ENCODE measurements around the gene RNF224.

RNF224 gene

DNA sequence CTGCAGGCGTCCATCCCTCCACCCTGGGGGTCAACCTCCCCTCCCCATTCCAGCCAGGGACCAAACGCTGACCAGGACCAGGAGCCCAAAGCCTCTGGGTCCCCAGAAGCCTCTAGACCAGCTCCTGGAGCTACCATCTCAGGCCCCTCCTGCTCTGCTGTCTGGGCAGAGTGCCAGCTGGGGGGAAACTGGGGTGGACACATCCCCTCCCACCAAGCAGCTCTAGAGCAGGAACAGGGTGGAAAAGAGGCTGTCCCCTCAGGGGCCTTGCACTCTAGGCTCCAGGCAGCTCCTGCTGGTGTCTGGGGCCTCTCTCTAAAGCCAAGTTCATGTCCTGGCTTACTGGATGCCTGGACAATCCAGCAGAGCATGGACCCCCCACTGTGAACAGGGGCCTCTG lies 34.4 kb upstream of the RNF224 start:
- DNase-seq, result no peak

DNA sequence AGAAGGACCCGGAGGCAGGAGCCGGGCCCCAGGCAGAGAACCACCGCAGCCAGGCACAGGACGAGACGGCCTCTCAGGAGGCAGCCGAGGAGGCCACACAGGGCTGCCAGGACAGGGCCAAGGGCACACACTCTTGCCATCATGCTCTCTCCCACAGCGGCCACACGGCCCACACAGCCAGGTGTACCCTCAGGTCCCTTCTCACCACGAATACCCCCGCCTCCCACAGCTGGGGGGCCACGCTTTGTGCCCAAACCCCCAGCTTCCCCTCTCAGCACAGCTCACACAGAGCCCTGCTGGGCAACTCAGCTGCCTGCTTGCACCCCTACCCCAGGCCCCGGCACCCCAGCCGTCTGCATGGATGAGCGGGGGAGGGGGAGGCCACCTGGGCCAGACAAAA lies 33.5 kb upstream of the RNF224 start:
- DNase-seq, result no peak

DNA sequence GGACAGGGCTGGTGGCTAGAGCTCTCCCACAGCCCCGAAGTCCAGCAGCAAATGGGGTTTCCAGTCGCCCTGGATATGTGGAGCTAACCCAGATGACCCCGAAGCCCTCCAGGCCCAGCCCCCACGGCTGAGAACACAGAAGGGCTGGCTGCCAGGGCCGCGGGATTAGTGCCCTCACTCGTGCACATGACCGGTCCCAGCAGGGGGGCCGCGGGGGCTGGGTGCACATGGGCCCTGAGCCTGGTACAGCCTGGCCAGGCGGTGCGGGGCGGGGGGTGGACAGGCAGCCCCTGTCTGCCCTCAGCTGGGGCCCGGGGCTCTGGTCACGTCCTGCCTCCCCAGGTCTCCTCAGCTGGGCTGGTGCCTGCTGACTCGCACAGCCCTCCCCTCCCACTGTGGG lies 32.9 kb upstream of the RNF224 start:
- DNase-seq, result no peak

DNA sequence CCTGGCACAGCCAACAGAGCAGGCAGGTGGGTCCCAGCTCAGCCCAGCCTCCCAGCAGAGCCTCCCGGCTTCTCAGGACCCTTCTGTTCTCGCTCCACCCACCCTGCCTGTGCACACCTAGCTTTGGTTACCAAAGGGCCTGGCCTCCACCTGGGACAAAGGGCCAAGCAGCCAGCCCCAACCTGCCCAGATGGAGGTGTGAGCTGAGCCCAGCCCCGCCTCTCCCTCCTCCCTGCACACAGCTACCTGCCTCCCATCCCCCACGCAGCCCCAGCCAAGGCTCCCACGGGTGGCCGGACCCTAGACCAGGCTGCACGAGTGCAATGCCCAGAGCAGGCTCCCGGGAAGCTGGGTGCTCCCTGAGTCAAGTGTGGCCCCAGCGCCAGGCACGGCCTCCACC lies 32.4 kb upstream of the RNF224 start:
- no peak for DNase-seq

DNA sequence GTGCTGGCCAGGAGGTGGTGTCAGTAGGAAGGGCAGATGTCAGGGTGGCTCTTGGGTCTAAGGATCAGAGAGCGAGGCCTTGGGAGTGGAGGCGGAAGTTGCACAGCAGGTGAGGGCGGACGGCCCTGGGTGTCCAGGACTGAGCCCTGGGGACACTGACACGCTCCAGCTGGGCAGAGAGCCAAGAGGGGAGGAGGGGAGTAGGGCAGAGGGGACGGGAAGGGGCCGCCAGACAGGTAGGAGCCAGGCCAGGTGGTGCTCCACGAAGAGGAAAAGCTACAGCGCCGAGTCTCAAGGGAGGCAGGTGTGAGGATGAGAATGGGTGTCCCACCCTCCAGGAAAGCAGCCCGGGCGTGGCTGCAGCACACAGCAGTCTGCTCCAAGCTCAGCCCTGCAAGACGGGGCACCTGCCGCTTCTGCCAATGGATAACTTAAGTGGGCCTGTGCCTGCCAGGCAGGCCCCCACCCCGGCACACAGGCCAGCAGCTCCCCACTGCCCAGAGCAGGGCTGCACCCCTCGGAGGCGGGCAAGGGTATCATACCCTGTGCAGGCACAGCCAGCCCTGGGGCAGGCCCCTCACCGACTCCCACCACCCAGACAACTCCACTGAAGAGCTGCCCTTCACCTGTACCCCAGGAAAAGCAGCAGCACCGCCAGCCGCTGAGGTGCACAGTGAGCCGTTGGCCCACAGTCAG lies 31.6 kb upstream of the RNF224 start:
- no peak for DNase-seq

DNA sequence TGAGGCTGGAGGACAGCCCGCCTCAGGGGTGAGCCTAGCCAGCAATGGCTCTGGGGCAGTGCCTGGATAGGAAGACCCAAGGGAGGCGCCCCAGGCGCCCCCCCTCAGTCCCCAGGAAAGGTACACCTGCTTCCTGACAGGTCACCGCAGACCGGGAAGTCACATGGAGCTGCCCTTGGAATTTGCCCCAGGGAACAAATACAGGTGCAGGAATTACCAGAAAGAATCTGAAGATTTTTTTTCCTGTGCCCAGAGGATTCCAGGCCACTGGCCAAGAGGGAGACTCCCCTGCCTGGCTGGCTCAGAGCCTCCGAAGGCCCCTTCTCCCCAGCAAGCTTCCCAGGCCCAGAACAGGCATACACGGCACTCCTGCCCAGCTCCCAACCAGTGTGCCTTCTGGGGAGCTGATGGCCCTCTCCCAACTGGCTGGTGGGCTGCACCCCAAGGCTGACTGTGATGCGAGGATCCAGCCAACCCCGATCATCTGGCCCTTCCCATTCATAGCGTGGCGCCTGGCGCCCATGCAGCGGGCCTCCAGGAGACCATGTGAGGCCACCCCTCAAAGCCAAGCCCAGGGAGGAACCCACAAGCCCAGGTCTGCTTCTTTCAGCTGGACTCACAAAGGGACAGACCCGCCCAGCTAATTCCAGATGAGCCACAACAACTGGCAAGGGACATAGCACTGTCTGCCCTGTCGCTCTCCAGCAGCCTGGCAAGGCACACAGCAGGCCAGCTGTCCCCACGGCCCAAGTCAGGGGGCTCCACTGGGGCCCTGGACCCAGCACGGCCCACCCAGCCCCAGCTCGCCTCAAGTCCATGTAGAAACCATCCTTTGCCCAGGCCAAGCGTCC lies 29.0 kb upstream of the RNF224 start:
- DNase-seq, result no peak

DNA sequence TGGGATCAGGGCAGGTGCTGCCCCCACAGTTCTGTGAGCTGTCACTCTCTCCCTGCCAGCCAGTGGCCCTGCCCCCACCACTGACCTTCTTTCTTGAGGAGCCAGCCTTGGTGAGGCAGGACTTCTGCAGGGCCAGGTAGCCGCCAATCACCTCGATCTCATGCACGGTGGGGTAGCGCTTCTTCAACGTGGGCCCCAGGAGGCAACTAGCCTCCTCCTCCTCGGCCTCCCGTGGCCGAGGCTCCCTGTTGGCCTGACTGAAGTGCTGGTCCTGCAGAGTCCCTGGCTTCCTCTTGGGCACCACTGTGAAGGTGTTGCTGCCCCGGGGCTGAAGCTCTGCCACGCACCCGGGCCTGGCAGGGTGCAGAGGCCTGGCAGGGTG lies 28.4 kb upstream of the RNF224 start:
- no peak for DNase-seq

DNA sequence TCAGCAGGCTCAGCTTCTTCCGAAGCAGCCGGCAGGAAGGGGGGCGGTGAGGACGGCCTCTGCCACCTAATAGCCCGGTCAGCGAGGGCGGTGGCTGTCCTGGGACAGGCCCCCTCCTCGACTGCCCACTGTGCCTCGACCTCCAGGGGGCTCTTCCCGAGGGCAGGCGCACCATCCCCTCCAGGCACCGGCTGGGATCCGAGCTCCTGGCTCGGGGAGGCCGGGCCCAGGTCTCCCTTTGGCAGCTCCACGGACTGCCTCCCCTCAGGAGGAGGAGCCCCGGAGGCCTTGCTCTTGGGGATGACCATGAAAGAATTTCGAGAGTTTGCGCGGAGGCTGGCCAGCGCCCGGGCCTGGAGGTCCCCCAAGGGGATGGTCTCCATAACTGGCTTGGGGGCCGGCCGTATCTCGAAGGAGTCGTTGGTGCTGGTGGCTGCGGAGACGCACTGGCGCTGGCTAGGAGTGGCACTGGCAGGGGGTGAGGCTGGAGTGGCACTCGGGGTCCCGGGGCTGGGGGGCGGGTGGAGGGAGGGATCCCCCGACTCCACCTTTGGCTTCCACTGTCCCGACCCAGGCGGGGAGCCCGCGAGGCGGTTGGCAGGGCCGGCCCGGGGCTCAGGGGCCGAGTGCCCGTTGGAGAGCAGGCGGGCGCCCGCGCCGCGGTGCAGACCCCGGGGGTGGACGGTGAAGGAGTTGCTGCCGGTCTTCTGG lies 27.7 kb upstream of the RNF224 start:
- no peak for DNase-seq

DNA sequence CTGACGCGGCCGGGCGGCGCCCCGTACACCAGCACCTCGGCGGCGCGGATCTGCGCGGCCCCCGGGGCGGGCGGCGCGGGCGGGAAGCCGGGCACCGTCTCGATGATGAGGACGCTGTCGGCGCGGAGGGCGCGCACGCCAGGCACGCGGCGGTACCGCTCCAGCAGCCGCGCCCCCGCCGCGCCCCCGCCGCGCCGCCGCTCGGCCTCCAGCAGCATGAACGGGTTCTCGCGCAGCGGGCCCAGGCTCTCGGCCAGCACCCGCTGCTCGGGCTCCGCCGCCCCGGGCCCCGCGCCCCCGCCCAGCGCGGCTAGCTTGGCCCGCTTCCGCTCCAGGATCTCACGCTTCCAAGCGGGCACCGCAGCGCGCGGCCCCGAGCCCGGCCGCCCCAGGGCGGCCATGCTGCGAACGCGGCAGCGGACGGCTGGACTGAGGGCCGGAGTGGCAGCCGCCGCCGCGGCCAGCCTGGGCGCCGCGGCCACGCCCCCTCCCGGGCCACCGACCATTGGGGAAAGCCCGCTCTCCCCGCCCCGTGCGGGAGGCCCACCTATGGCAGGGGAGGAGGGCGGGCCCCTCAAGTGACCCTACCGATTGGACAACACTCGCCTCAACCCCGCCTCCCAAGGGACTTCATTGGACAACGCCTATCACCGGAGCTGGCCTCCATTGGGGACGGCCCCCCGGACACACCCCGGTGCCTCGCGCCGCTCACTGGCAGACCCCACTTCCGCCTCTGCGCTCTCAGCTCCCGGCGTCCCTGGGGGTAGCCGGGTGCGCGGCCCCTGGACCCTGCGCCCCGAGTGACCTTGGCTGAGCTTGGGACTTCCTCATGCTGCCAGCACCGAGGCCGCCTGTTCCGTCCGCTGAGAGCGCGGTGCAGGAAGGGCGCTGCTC lies 26.7 kb upstream of the RNF224 start, which contains the start of gene TPRN:
Gene TPRN, minus strand, starts transcription at position 431 of the 894 bp plus-strand sequence. Its CDS starts 30 bp downstream, at position 401.
- peak; percentile 100 for DNase-seq

DNA sequence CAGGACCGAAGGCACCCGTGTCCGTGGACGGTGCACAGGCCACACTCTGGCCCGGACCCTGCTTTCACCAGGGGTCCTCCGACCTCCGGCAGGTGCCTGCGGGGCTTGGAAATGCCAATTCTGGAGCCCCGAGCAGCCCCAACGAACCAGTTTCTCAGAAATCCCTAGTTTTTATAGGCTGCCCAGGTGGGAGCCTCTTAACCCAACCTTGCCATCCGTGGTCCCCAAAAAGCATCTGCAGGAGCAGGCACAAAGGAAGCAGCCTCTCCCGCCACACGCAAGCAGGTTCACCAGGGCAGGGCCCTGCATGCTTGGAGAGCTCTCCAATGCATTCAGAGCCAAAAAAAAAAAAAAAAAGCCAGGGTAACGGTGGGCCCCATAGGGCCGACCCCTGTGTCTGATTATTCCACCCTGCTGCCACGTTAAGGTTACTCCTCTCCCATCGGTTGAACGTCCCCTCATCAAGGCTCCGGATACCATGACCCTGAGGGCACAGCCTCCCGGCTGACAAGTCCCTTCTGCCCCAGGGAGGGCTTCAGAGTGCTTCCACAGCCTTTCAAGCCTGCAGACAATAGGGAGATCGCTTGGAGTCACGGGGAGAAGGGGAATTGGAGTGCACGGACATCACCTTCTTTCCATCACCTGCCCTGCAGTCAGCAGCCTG lies 26.0 kb upstream of the RNF224 start:
- DNase-seq, result no peak

DNA sequence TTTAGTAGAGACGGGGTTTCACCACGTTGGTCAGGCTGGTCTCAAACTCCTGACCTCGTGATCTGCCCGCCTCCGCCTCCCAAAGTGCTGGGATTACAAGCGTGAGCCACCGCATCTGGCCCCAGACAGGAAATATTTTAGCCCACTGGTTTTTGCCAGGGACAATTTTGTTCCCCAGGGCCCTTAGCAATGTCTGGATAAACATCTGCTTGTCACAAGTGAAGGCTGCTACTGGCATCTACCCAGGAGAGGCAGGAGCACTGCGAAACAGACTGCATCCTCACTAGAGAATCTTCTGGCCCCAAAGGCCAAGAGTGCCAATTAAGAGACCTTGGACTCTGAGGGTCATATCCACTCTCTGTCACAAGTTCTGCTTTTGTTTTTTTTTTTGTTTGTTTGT lies 24.3 kb upstream of the RNF224 start:
- no peak for DNase-seq

DNA sequence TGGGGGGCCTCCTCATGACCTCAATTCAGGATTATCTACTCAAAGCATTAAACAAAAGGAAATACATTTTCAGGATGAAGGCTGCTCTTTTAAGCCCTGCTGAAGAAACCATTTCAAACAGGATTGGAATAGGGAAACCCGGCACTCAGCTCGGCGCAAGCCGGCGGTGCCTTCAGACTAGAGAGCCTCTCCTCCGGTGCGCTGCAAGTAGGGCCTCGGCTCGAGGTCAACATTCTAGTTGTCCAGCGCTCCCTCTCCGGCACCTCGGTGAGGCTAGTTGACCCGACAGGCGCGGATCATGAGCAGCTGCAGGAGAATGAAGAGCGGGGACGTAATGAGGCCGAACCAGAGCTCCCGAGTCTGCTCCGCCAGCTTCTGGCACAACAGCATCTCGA lies 22.6 kb upstream of the RNF224 start:
- DNase-seq, result no peak

DNA sequence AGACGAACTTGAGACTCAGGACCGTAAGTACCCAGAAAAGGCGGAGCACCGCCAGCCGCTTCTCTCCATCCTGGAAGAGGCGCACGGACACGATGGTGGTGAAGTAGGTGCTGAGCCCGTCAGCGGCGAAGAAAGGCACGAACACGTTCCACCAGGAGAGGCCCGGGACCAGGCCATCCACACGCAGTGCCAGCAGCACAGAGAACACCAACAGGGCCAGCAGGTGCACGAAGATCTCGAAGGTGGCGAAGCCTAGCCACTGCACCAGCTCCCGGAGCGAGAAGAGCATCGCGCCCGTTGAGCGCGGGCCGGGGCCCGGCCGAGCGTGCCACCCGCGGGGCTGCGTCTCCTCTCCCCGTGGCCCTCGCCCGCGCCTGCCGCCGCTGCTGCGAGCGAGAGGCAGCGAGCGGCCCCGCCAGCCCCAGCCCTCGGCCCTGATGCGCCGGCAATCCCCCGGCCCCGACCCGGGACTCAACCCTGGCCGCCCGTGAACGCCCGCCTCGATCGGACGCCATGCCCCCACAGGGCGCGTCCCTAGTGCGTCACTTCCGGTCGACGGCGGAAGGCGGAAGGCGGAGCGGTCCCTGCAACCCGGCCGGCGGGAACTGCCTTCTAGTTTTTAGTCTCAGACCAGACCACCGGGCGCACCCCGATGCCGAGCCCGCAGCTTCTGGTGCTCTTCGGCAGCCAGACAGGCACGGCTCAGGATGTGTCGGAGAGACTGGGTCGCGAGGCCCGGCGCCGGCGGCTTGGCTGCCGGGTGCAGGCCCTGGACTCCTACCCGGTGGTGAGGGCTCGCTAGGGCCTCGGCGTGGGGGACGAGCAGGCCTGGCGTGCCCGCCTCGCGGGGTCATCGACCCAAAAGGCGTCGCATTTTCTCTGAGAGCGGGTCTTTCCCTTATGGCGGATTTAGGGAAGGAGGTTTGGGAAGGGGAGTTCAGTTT lies 21.9 kb upstream of the RNF224 start, which contains the start of the genes NDOR1 and TMEM203:
Gene NDOR1, plus strand, starts transcription at position 575 of the 944 bp plus-strand sequence. Its CDS starts 78 bp downstream, at position 653.
Gene TMEM203, minus strand, starts transcription at position 523 of the 944 bp plus-strand sequence. Its CDS starts 234 bp downstream, at position 289.
- peak; percentile 81 for DNase-seq

DNA sequence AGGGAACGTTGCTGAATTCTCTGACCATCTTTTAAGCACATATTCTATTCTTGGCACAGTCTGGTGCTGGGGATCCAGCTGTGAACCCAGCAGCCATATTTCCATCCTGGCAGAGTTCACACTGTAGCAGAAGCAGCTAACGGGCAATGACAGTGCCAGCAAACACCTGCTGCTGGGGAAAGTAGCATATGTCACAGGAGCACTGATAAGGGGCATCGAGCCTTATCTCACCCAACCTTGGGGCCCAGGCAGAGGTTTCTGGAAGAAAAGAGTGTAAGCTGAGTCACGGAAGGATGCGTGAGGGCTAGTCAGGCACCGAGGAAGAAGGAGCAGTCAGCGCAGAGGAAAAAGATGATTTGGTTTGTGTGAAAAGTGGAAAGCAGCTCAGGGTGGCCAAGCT lies 20.7 kb upstream of the RNF224 start:
- DNase-seq, result no peak

DNA sequence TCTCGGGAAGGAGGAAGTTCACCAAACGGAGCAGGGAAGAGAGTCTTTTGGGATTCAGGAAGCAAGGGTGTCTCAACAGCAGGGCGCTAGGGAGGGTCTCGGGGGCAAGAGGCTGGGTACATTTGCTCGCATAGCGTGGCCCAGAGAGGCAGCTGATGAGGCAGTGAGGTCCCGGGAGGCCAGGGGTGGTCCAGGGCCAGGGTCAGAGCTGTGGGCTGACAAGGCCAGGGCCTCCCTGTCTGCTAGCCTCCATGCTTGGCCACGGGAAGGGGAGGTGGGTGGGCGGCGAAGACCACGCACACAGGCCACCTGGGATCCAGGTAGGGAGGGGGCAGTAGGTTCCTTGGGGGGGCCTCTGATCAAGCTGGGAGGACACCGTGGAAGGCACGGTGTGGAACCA lies 15.8 kb upstream of the RNF224 start:
- no peak for DNase-seq

DNA sequence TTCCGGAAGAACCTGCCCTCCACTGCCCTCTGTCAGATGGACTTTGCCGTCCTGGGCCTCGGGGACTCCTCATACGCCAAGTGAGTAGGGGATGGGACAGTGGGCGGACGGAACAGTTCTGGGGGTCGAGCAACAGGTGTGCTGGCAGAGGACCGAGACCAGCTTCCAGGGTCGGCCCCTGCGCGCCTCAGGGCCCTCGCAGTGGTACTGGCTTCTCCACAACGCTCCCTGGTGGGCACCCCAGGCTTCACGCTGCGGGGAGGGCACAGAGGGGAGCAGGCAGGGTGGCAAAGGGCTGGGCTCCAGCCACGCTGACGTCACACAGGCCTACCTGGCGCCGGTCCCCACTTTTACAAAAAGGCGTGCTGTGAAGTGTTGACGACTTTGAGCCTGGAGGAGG lies 14.8 kb upstream of the RNF224 start:
- DNase-seq, result no peak

DNA sequence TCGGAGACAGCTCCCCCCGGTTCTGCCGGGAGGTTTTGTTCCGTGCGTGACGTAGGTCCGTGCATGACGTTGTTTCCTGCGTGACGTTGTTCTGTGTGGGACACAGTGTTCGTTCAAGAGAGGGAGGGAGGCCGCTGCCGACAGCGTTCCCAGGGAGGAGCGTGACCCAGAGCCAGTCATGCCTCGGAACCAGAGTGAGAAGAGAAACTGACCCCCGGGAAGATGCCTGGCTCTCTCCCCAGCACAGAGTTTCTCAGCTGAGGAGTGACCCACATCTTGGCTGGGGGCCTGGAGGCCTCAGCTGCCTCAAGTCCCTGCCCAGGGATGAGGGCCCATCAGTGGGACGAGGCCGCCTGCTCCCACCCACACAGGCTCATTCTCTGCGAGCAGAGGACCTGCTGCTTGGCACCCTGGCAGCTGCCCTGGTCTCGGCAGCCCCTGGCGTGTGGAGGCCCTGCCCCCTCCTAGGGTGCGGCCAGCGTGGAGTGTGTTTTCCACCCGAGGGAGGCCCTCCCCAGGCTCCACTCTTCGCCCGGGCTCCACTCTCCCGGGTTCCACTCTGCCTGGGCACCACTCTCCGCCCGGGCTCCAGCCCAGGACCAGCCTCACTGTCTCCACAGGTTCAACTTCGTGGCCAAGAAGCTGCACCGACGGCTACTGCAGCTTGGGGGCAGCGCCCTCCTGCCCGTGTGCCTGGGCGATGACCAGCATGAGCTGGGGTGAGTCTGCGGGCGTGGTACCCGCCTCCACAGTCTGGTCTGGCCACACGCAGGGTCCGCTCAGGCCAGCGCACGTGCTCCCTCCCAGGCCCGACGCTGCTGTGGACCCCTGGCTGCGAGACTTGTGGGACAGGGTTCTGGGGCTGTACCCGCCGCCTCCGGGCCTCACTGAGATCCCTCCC lies 13.9 kb upstream of the RNF224 start:
- no peak for DNase-seq

DNA sequence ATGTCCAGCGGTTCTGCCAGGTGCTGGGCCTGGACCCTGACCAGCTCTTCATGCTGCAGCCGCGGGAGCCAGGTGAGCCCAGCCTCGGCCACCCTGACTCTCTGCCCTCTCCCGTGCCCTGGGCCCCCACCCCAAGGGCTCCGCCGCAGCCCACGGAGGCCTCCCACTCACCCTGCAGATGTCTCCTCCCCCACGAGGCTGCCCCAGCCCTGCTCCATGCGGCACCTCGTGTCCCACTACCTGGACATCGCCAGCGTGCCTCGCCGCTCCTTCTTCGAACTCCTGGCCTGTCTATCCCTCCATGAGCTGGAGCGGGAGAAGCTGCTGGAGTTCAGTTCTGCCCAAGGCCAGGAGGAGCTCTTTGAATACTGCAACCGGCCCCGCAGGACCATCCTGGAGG lies 12.7 kb upstream of the RNF224 start:
- DNase-seq, result no peak

DNA sequence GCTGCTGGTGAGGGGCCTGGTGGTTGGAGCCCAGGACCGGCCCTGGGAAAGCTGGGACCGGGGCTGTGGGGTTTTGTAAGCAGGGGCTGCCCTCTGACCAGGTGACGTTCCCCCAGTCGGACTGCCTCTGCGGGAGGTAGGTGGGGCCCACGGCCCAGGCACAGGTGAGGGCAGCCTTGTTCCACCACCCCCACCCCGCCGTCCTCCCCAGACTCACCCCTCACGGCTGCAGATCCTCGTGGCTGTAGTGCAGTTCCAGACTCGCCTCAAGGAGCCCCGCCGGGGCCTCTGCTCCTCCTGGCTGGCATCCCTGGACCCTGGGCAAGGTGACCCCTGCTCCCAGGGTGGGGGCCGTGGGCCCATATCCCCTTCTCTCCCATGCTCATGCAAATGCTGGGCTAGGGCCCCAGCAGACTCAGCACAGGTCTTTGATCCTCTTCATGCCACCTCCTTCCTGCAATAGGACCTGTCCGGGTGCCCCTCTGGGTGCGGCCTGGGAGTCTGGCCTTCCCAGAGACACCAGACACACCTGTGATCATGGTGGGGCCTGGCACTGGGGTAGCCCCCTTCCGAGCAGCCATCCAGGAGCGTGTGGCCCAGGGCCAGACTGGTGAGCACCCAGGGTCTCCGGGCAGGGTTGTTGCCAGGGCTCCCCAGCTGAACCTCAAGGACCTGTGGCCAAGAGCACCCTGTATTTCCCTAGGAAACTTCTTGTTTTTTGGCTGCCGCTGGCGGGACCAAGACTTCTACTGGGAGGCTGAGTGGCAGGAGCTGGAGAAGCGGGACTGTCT lies 11.9 kb upstream of the RNF224 start:
- no peak for DNase-seq

Measured in fibroblast of skin of right quadriceps (primary cell).